ENCODE measurements around the gene RNF181. TPM values are rescaled to one million over a fixed set of nuclear protein-coding genes. Genes with fewer than 3 reads are reported as not detected.

Gene RNF181
- total and polyA plus RNA-seq, 2 of the 13 experiments (the other 11 are each of a cell fraction or from before 2014, with no cell fraction given): 224 to 578 TPM

- TF ChIP-seq KLF12 (CRISPR knock-in tag; IDR thresholded peaks at IDR 0.05; ENCODE audit: borderline replicate concordance) (no peak; the same call in none of the 2 replicates), ZNF256 (CRISPR knock-in tag; conservative IDR thresholded peaks at IDR 0.05) (no peak), NFIC (IDR thresholded peaks at IDR 0.05; ENCODE audit: low read length) (no peak), ZNF512 (CRISPR knock-in tag; IDR thresholded peaks at IDR 0.05) (no peak), PPARG (CRISPR knock-in tag; conservative IDR thresholded peaks at IDR 0.05) (no peak), PHF5A (CRISPR knock-in tag; IDR thresholded peaks at IDR 0.05; ENCODE audit: low read depth, unreplicated experiment) (no peak), ZNF414 (CRISPR knock-in tag; IDR thresholded peaks at IDR 0.05) (0 out of 2 replicates have a peak, but pooled peaks have one; percentile 78), HNRNPLL (IDR thresholded peaks at IDR 0.05; ENCODE audit: low read depth, low read length, poor library complexity, severe bottlenecking) (peak; percentile 89), MTERF4 (CRISPR knock-in tag; IDR thresholded peaks at IDR 0.05) (no peak; the same call in 1 of the 2 replicates), ZFP41 (CRISPR knock-in tag; IDR thresholded peaks at IDR 0.05; ENCODE audit: borderline replicate concordance) (no peak), ZNF781 (CRISPR knock-in tag; IDR thresholded peaks at IDR 0.05; ENCODE audit: borderline replicate concordance, not compliant biosample characterization) (no peak), NCOR1 (IDR thresholded peaks at IDR 0.05; ENCODE audit: borderline replicate concordance, low read length) (no peak), CHCHD3 (CRISPR knock-in tag; IDR thresholded peaks at IDR 0.05) (0 out of 2 replicates have a peak, but pooled peaks have one; percentile 8)
- TF ChIP-seq, protein P1, sequence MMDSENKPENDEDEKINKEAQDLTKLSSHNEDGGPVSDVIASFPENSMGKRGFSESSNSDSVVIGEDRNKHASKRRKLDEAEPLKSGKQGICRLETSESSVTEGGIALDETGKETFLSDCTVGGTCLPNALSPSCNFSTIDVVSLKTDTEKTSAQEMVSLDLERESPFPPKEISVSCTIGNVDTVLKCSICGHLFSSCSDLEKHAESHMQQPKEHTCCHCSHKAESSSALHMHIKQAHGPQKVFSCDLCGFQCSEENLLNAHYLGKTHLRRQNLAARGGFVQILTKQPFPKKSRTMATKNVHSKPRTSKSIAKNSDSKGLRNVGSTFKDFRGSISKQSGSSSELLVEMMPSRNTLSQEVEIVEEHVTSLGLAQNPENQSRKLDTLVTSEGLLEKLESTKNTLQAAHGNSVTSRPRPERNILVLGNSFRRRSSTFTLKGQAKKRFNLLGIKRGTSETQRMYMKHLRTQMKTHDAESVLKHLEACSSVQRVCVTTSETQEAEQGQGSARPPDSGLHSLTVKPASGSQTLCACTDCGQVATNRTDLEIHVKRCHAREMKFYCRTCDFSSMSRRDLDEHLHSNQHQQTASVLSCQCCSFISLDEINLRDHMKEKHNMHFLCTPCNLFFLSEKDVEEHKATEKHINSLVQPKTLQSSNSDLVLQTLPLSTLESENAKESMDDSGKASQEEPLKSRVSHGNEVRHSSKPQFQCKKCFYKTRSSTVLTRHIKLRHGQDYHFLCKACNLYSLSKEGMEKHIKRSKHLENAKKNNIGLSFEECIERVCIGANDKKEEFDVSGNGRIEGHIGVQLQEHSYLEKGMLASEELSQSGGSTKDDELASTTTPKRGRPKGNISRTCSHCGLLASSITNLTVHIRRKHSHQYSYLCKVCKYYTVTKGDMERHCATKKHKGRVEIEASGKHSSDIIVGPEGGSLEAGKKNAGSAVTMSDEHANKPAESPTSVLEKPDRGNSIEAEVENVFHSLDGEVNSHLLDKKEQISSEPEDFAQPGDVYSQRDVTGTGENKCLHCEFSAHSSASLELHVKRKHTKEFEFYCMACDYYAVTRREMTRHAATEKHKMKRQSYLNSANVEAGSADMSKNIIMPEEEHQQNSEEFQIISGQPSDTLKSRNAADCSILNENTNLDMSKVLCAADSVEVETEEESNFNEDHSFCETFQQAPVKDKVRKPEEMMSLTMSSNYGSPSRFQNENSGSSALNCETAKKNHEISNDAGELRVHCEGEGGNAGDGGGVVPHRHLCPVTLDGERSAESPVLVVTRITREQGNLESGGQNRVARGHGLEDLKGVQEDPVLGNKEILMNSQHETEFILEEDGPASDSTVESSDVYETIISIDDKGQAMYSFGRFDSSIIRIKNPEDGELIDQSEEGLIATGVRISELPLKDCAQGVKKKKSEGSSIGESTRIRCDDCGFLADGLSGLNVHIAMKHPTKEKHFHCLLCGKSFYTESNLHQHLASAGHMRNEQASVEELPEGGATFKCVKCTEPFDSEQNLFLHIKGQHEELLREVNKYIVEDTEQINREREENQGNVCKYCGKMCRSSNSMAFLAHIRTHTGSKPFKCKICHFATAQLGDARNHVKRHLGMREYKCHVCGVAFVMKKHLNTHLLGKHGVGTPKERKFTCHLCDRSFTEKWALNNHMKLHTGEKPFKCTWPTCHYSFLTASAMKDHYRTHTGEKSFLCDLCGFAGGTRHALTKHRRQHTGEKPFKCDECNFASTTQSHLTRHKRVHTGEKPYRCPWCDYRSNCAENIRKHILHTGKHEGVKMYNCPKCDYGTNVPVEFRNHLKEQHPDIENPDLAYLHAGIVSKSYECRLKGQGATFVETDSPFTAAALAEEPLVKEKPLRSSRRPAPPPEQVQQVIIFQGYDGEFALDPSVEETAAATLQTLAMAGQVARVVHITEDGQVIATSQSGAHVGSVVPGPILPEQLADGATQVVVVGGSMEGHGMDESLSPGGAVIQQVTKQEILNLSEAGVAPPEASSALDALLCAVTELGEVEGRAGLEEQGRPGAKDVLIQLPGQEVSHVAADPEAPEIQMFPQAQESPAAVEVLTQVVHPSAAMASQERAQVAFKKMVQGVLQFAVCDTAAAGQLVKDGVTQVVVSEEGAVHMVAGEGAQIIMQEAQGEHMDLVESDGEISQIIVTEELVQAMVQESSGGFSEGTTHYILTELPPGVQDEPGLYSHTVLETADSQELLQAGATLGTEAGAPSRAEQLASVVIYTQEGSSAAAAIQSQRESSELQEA (CRISPR knock-in tag; IDR thresholded peaks at IDR 0.05; ENCODE audit: not compliant biosample characterization): peak; percentile 62
- TF ChIP-seq, protein P2, sequence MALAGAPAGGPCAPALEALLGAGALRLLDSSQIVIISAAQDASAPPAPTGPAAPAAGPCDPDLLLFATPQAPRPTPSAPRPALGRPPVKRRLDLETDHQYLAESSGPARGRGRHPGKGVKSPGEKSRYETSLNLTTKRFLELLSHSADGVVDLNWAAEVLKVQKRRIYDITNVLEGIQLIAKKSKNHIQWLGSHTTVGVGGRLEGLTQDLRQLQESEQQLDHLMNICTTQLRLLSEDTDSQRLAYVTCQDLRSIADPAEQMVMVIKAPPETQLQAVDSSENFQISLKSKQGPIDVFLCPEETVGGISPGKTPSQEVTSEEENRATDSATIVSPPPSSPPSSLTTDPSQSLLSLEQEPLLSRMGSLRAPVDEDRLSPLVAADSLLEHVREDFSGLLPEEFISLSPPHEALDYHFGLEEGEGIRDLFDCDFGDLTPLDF (CRISPR knock-in tag; IDR thresholded peaks at IDR 0.05): no peak
These were observed 7.1 kb downstream of the RNF181 start, which contains the start of gene TMEM150A (continued) for GRCh38 chr2:85602476-85603234.
